Heart left ventricle (tissue), 13 donors: Measurements from ENCODE around the gene NAALADL1.

Experiments
- CTCF ChIP-seq, 12 donors: fragments of 200-600 bp; sonication (generic) in 4 of 12; IDR thresholded peaks; one replicate each; pipeline versions ENCODE4 v1.5.0 to v1.8.0; 2018 to 2022; ENCODE audit warnings: antibody characterized with exemption in 12 of 12, mild to moderate bottlenecking in 5 of 12
- POLR2A ChIP-seq, 2 donors: fragments of 450-650 bp; IDR thresholded peaks; one replicate each; pipeline ENCODE4 v1.6.1; 2017; ENCODE audit warnings: antibody characterized with exemption in 2 of 2, mild to moderate bottlenecking in 2 of 2, moderate library complexity in 2 of 2
- donor health status: ischemic (EF 13 %, LVEDD 7.1; RV severe dilation, severe dysfunction).
- donor health status: DM: no; HTN: yes; CAD: no.
- donor health status: DM: no; HTN: no; CAD: no.
- donor health status: ischemic (EF 25% LVEDD 6.9; RV normal size, moderate dysfunction).
- donor health status: ischemic (EF 25% LVEDD 5.7; RV mildly dilated, moderate dysfunction).
- donor health status: ischemic (EF 35%, LVEDD 5.7; RV mildly dilated, moderate dysfunction).
- donor health status: nonischemic (EF 11% LVEDD 7.7; RV severe dilation, severe dysfunction).
- donor health status: DM: yes; HTN: yes; CAD: no.
- donor health status: PGD.
- donor health status: ischemic (EF 29% LVEDD 5.4; RV normal size, mild dysfunction).
- donor health status: nonischemic (EF 23%, LVEDD 6.1; RV moderate dilation, normal function).

GRCh38 chr11:65047581-65048422 lies 10.6 kb downstream of the NAALADL1 start:
- TF ChIP-seq CTCF (IDR thresholded peaks at IDR 0.05) (no peak), POLR2A (IDR thresholded peaks at IDR 0.05) (no peak)
